Spleen (tissue), 7 donors: ENCODE data around the gene REC114.

ENCODE experiments used
- POLR2A ChIP-seq, 3 donors: fragments of 450-650 bp; IDR thresholded peaks; one replicate each; pipeline ENCODE4 v1.5.1; 2017; ENCODE audit warnings: antibody characterized with exemption in 3 of 3, mild to moderate bottlenecking in 1 of 3
- POLR2AphosphoS5 ChIP-seq, 3 donors: sonication (generic); formaldehyde crosslinking; IDR thresholded peaks; one replicate each; pipeline ENCODE4 v1.5.1; 2017; ENCODE audit warnings: antibody characterized with exemption in 3 of 3
- TF ChIP-seq, protein P1 (sequence below), 11 experiments: fragments of 200-600 bp in 7 of 11; fragments of 450-650 bp in 4 of 11; sonication (generic) in 4 of 11; IDR thresholded peaks in 8 of 11; conservative IDR thresholded peaks in 3 of 11; 1 replicate in 7 of 11; 2 replicates in 4 of 11; pipeline versions ENCODE4 v1.4.0 to v1.8.0; 2016 to 2021; ENCODE audit warnings: antibody characterized with exemption in 11 of 11, inconsistent platforms in 4 of 11, mild to moderate bottlenecking in 1 of 11
- donor health status: DM: no; HTN: no; CAD: no; lungs with moderate emphysema.
- donor health status: DM: no; HTN: no; CAD: no.
- donor health status: DM: no; HTN: no; CAD: no.

DNA sequence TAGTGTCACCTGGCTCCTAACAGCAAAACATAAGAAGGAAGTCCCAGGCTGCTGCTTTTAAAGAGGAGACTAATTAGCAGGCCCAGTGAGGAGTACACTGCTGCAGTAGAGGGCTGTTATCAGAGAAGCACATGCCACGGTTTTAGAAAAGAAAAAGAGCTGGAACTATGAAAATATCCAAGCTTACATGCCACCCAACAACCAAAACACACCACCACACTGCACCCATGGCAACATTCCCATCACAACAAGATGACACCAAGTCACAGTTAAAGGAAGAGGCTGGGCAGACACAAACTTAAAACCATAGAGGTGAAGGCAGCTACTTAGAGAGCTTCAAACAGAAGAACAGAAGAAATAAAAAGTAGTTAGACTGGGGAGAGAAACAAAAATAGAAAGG lies 153.2 kb downstream of the REC114 start:
- TF ChIP-seq, protein P1, sequence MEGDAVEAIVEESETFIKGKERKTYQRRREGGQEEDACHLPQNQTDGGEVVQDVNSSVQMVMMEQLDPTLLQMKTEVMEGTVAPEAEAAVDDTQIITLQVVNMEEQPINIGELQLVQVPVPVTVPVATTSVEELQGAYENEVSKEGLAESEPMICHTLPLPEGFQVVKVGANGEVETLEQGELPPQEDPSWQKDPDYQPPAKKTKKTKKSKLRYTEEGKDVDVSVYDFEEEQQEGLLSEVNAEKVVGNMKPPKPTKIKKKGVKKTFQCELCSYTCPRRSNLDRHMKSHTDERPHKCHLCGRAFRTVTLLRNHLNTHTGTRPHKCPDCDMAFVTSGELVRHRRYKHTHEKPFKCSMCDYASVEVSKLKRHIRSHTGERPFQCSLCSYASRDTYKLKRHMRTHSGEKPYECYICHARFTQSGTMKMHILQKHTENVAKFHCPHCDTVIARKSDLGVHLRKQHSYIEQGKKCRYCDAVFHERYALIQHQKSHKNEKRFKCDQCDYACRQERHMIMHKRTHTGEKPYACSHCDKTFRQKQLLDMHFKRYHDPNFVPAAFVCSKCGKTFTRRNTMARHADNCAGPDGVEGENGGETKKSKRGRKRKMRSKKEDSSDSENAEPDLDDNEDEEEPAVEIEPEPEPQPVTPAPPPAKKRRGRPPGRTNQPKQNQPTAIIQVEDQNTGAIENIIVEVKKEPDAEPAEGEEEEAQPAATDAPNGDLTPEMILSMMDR (IDR thresholded peaks at IDR 0.05 in 8 of 11, conservative IDR thresholded peaks at IDR 0.05 in 3 of 11) = no peak
- TF ChIP-seq POLR2A (IDR thresholded peaks at IDR 0.05) = no peak
- TF ChIP-seq POLR2AphosphoS5 (IDR thresholded peaks at IDR 0.05) = no peak
